ENCODE data around the gene HDAC4.

HDAC4 gene

GRCh38 chr2:239165206-239165831, 235.5 kb downstream of the HDAC4 start:
- DNase-seq (ENCODE audit: insufficient read length, low spot score) (no peak), FAIRE-seq (no peak)

DNA sequence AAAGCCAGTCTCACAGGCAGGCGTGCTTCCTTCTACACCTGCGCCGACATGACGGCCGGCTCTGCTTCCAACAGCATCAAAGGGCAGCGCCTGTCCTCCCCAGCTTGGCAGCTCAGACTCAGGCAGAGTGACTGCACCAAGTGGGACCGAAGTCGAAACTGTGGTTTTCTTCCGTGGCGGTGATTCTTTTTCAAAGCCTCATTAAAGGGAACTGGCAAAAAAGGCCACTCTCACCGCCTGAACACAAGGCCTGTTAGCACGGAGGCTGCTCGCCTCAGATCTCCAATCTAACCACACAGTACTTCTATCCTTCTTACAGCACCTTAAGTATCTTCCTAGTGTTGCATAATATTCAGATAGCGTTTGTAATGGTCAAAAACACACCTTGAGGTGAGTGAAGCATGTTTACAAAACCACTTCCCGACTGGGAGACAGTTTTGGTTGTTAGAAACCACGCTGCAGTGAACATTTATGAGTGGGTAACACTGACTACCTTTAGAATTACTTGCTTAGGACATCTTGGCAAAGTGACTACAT, 236.4 kb downstream of the HDAC4 start:
- DNase-seq (ENCODE audit: insufficient read length, low spot score) (no peak), FAIRE-seq (no peak)

- no peak for FAIRE-seq
- DNase-seq (ENCODE audit: insufficient read length, low spot score) = no peak
Observed at GRCh38 chr2:239163688-239164334, 237.0 kb downstream of the HDAC4 start.

DNA sequence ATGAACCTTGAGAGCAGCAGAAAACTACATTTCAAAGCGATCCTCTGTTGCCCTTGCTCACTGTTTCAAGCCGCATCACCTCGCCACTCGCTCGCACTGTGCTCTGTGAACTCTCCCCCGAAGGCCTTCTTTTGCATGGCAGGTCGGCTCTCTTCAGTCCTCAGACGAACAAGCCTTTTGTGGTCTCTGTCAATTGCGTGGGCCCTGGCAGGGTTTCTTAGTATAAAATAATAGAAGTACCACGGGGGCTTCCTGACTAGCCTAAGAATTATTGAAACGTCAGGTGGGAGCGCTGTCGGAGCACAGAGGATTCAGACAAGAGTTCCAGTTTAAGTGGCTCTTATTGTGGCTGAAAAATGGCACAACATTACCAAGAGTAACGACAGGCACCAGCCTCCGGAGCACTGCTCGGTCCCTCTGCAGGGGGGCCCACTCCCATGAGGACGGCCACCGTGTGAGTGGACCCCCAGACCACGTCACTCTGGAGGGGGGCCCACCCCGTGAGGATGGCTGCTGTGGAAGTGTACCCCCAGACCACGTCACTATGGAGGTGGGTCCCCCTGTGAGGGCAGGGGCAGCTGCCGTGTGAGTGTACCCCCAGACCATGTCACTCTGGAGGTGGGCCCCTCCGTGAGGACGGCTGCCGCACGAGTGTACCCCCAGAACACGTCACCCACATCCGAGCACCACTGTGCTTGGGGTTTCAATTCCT, 237.7 kb downstream of the HDAC4 start:
- no peak for FAIRE-seq
- no peak for DNase-seq (ENCODE audit: insufficient read length, low spot score)

GRCh38 chr2:239162141-239162821, 238.5 kb downstream of the HDAC4 start:
- DNase-seq (ENCODE audit: insufficient read length, low spot score) (no peak), FAIRE-seq (no peak)

GRCh38 chr2:239161711-239162140, 239.1 kb downstream of the HDAC4 start:
- no peak for DNase-seq (ENCODE audit: insufficient read length, low spot score)
- FAIRE-seq = no peak

DNA sequence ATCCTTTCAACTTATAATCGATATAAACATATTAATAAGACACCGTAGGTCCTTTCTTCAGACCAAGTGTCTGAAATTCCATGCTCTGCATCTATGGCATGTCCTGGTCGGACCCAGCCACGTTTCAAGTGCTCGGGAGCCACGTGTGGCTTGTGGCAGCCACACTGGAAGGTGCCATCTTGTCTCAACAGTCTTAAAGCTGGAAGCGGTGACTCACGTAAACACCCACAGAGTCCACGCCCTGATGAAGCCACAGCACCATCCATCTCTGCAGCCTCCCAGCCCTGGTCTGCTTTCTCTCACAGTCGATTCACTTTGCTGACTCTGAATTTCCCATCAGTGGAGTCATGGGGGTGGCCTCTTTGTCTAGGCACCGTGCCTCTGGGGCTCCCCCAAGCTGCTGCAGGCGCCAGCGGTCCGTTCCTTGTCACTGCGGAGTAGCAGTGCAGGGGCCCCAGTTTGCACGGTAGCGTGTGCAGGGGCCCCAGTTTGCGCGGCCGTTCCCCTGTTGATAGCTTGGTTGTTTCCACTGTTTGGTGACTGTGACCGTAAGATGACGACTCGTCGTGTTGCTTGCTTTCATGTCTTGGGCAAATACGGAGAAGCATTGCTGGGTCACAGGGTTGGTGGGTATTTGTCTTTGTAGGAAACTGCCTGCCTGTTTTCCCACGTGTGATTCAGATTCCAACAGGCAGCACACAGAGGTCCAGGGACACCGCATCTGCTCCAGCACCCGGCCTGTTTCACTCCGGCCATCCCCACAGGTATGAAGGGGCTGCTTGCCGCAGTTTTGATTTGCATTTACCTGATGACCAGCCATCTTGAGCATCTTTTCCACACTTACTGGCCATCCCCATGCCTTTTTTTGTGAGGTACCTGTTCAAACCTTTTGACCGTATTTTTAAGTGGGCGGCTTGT, 240.3 kb downstream of the HDAC4 start:
- no peak for FAIRE-seq

GRCh38 chr2:239159476-239159911, 241.3 kb downstream of the HDAC4 start:
- no peak for FAIRE-seq
- DNase-seq (ENCODE audit: insufficient read length, low spot score) = no peak

More for the DNA sequence above, 240.3 kb downstream of the HDAC4 start:
- DNase-seq (ENCODE audit: insufficient read length, low spot score) = no peak

- no peak for FAIRE-seq
- DNase-seq (ENCODE audit: insufficient read length, low spot score) = no peak
Observed at GRCh38 chr2:239158641-239159475, 242.0 kb downstream of the HDAC4 start.

DNA sequence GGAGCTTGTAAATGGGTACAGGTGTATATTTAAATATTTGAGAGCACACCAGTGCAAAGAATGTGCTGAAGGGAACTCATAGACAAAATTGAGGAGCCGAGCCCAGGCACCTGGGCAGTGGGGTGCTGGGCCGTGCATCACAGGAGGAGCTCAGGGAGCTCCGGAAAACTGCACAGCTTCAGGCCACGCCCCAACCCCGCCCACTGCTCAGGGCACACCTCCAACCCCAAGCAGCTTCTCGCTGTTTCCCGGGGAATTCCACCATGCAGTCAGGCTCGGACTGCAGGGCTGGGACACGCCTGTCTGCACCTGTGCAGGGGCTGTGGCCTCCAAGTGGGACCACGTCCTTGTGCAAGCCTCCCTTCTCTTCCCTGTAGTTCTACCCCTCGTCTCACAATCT, 243.0 kb downstream of the HDAC4 start:
- FAIRE-seq (no peak), DNase-seq (ENCODE audit: insufficient read length, low spot score) (no peak)

DNA sequence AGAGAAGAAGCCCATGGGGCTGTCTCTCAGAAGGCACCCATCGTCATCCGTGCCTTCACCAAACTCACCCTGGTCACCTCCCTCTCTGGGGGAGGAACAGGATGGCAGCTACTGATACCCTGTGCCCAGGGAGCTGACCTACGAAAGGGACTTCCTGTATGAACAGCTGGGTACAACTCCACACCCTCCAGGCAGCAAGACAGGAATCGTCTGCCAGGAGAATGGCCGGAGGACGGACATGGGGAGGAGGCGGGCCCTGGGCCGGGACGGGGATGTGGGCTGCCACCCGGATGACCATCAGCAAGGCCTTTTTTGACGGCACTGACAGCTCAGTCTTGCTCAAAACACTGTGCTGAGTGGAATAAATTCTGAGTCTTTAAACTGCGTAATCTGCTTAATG, 243.6 kb downstream of the HDAC4 start:
- no peak for FAIRE-seq
- DNase-seq (ENCODE audit: insufficient read length, low spot score) = no peak

DNA sequence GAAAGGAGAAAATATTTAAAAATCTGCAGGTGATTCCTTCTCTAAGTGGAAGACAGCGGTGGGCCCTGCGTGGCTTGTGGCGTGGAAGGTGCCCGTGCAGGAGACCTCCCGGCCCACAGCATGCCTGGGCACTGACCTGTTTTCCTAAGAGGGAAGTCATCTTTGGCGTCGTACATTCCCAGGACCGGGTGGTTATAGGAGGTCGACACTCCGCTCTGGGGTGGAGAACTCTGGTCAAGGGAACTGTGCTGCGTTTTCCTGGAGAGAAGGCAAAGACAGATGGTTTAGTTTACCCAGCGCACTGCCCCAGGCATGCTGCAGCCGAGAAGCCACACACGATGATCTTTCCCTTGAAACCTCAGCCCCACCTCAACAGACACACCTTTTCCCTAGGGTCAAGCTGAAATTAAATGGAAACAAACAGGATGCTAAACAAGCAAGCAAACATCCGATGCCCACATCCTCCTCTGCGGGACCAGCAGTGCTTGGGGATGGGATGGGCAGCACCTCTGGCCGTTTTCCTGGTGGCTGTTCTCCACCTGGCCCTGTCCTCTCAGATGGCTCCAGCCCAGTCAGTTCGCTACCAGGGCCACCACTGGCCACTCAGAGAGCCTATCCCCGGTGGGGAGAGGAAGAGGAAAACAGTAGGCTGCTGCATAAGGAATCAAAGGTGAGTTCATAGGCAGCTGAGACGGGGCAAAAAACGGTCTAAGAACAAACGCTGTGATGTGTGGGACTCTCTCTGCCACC, 244.1 kb downstream of the HDAC4 start:
- FAIRE-seq (no peak), DNase-seq (ENCODE audit: insufficient read length, low spot score) (no peak)

GRCh38 chr2:239155806-239156480, 244.9 kb downstream of the HDAC4 start:
- no peak for DNase-seq (ENCODE audit: insufficient read length, low spot score)
- no peak for FAIRE-seq

DNA sequence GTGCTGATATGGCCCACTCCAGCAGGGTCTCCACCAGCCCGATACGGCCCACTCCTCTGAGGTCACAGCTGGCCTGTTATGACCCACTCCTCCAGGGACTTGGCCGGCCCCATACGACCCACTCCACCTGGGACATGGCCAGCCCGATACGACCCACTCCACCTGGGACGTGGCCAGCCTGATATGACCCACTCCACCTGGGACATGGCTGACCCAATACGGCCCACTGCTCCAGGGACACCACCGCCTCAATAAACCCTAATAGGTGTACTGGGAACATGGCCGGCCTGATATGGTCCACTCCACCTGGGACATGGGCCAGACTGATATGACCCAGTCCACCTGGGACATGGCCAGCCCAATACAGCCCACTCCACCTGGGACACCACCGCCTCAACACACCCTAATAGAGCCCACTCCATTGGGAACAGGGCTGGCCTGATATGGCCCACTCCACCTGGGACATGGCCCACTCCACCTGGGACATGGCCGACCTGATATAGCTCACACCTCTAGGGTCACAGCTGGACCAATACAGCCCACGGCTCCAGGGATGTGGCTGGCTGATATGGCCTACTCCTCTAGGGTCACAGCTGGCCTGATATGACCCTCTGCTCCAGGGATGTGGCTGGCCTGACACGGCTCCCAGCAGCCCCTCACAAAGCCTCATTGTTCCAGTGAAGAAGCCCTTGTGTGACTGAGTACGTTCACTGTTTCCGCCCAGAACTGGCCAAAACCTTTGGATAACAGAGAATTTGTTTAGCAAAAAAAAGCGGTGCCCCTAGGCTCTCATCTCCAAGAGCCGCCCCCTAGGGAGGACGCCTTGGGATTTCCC, 245.6 kb downstream of the HDAC4 start:
- no peak for FAIRE-seq
- no peak for DNase-seq (ENCODE audit: insufficient read length, low spot score)

- FAIRE-seq (no peak), DNase-seq (ENCODE audit: insufficient read length, low spot score) (no peak)
Observed at GRCh38 chr2:239153806-239154591, 246.8 kb downstream of the HDAC4 start.

DNA sequence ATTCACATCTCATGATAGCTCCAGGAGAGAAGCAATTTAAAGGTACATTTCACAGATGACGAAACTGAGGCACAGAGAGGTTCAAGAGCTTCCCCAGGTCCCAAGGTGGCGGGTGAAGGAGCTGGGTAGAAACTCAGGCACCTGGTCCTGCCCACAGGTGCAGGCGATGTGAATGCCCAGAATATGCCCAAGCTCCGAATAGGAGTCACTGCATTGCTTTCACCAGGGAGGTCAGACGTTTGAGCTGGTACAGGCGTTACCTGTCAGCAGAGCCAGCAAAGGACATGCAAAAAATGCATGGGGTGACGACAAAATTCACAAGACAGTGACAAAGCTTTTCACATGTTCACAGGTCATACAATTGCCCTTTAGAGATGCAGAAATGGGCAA, 247.9 kb downstream of the HDAC4 start:
- DNase-seq (ENCODE audit: insufficient read length, low spot score) (no peak), FAIRE-seq (no peak)

Measured in GM19239 (cell line).